ENCODE results near the gene CSGALNACT2. TPM values are rescaled to one million over a fixed set of nuclear protein-coding genes. Genes with fewer than 3 reads are reported as not detected.

CSGALNACT2 gene
- total and polyA plus RNA-seq, 2 donors (not counting 1 experiment from before 2014, with no cell fraction given): 10.9 to 24.0 TPM

- H3K4me3 ChIP-seq (ENCODE audit: control extremely low read depth in 1 of 5, extremely low read depth in 1 of 5, insufficient read depth in 1 of 5, low read depth in 2 of 5, low read length in 4 of 5): no peak overlapping the region
- H3K27ac Mint-ChIP-seq: no peak overlapping the region
- H3K4me1 Mint-ChIP-seq: peaks cover 33% of the 10 kb centered on the region
- WGBS (ENCODE audit: insufficient coverage): 89% methylated on average over 17 of the region's 18 CpGs
- ChIA-PET POLR2A (no interaction called here), CTCF (no interaction called here)
- H3K9ac ChIP-seq (ENCODE audit: low read length): no peak overlapping the region
- intact Hi-C loops (cut with micrococcal nuclease): loop anchor here (10.0 kb wide), 1 partner anchor 444 kb away; the partner anchor contains the start of gene ZNF239
- no peaks in the 10 kb centered on the region for H3K9me3 ChIP-seq (ENCODE audit: control extremely low read depth in 1 of 3, control insufficient read depth in 2 of 3, insufficient read depth in 1 of 3, low read length in 2 of 3)
- H3K27me3 Mint-ChIP-seq: no peaks in the 10 kb centered on the region
- no peak for ATAC-seq (ENCODE audit: low read depth)
- no peaks in the 10 kb centered on the region for H3K9me3 Mint-ChIP-seq (ENCODE audit: insufficient read depth)
- H4K20me1 ChIP-seq (ENCODE audit: control insufficient read depth, insufficient read depth, low read length, poor library complexity, severe bottlenecking): no peaks in the 10 kb centered on the region
- H2AFZ ChIP-seq (ENCODE audit: insufficient read depth, low read depth, low read length, poor library complexity, severe bottlenecking): no peak overlapping the region
- H3K27me3 ChIP-seq (replicated peaks in 1 of 4; ENCODE audit: control extremely low read depth in 1 of 4, control insufficient read depth in 3 of 4, insufficient read depth in 4 of 4, low read length in 3 of 4): no peaks in the 10 kb centered on the region
- no peak for DNase-seq
- no peaks in the 10 kb centered on the region for H3K79me2 ChIP-seq (ENCODE audit: control insufficient read depth, insufficient read depth, low read length)
- TF ChIP-seq EZH2 (IDR thresholded peaks at IDR 0.05; ENCODE audit: borderline replicate concordance, insufficient read depth, low read depth, low read length, poor library complexity, severe bottlenecking) (no peak), CTCF (IDR thresholded peaks at IDR 0.05) (no peak)
- H3K27ac ChIP-seq (ENCODE audit: low read length in 2 of 2): no peak overlapping the region
- peaks cover 15 to 21% of the 10 kb centered on the region in 2 donors for H3K4me1 ChIP-seq (ENCODE audit: control insufficient read depth in 2 of 2, insufficient read depth in 2 of 2, low read length in 2 of 2)
- H3K4me3 Mint-ChIP-seq: no peak overlapping the region
- H3K36me3 ChIP-seq (replicated peaks in 1 of 2; ENCODE audit: control extremely low read depth in 1 of 2, control insufficient read depth in 1 of 2, extremely low read depth in 1 of 2, insufficient read depth in 2 of 2, low read length in 1 of 2): no peaks in the 10 kb centered on the region
- no peak overlapping the region for H3K4me2 ChIP-seq (replicated peaks; ENCODE audit: low read depth, low read length, poor library complexity, severe bottlenecking)
Observed at GRCh38 chr10:43130770-43131171, 7.5 kb upstream of the CSGALNACT2 start.

GRCh38 chr10:43131256-43131655, 7.0 kb upstream of the CSGALNACT2 start:
- H3K79me2 ChIP-seq (ENCODE audit: control insufficient read depth, insufficient read depth, low read length): no peaks in the 10 kb centered on the region

More at GRCh38 chr10:43131256-43131655, 7.0 kb upstream of the CSGALNACT2 start:
- H3K27me3 ChIP-seq (replicated peaks in 1 of 4; ENCODE audit: control extremely low read depth in 1 of 4, control insufficient read depth in 3 of 4, insufficient read depth in 4 of 4, low read length in 3 of 4): no peaks in the 10 kb centered on the region
- no peak overlapping the region for H3K4me3 ChIP-seq (ENCODE audit: control extremely low read depth in 1 of 5, extremely low read depth in 1 of 5, insufficient read depth in 1 of 5, low read depth in 2 of 5, low read length in 4 of 5)
- no peaks in the 10 kb centered on the region for H3K36me3 ChIP-seq (replicated peaks in 1 of 2; ENCODE audit: control extremely low read depth in 1 of 2, control insufficient read depth in 1 of 2, extremely low read depth in 1 of 2, insufficient read depth in 2 of 2, low read length in 1 of 2)
- H3K9ac ChIP-seq (ENCODE audit: low read length): no peak overlapping the region
- H3K27ac ChIP-seq (ENCODE audit: low read length in 2 of 2): no peak overlapping the region
- H4K20me1 ChIP-seq (ENCODE audit: control insufficient read depth, insufficient read depth, low read length, poor library complexity, severe bottlenecking): no peaks in the 10 kb centered on the region
- no peaks in the 10 kb centered on the region for H3K9me3 ChIP-seq (ENCODE audit: control extremely low read depth in 1 of 3, control insufficient read depth in 2 of 3, insufficient read depth in 1 of 3, low read length in 2 of 3)
- no peaks in the 10 kb centered on the region for H3K9me3 Mint-ChIP-seq (ENCODE audit: insufficient read depth)
- ATAC-seq (ENCODE audit: low read depth) (no peak), DNase-seq (no peak)
- no peak overlapping the region for H3K4me2 ChIP-seq (replicated peaks; ENCODE audit: low read depth, low read length, poor library complexity, severe bottlenecking)
- H3K27ac Mint-ChIP-seq: no peak overlapping the region
- TF ChIP-seq EZH2 (IDR thresholded peaks at IDR 0.05; ENCODE audit: borderline replicate concordance, insufficient read depth, low read depth, low read length, poor library complexity, severe bottlenecking): no peak
- no peak for TF ChIP-seq CTCF (IDR thresholded peaks at IDR 0.05)
- POLR2A ChIA-PET: no interaction called here
- CTCF ChIA-PET: no interaction called here
- H3K4me1 ChIP-seq (ENCODE audit: control insufficient read depth in 2 of 2, insufficient read depth in 2 of 2, low read length in 2 of 2): peaks cover 13 to 19% of the 10 kb centered on the region in 2 donors
- H2AFZ ChIP-seq (ENCODE audit: insufficient read depth, low read depth, low read length, poor library complexity, severe bottlenecking): no peak overlapping the region
- whole genome bisulfite sequencing (ENCODE audit: insufficient coverage): 98% methylated on average over 6 of the region's 11 CpGs
- no peak overlapping the region for H3K4me3 Mint-ChIP-seq
- peaks cover 35% of the 10 kb centered on the region for H3K4me1 Mint-ChIP-seq
- intact Hi-C loops (cut with micrococcal nuclease): loop anchor here (10.0 kb wide), 1 partner anchor 444 kb away; the partner anchor contains the start of gene ZNF239
- H3K27me3 Mint-ChIP-seq: no peaks in the 10 kb centered on the region

Data from B cell (primary cell).